MCF 10A (cell line): ENCODE measurements around the gene MRPS27. TPM values are rescaled to one million over a fixed set of nuclear protein-coding genes. Genes with fewer than 3 reads are reported as not detected.

Experiments
- BruUV-seq: library from RNA; stranded (reverse); fragments of 400-500 nt; replicated peaks from 2 replicates; lab custom pipeline; 2021; lab: Mats Ljungman, UMichigan
- CTCF ChIA-PET: fragments of 300-600 bp; sonication (Branson Sonifier 250); formaldehyde crosslinking; extraction: SDS; loops from one replicate; lab custom pipeline; 2021; ENCODE audit warnings: antibody characterized with exemption, inconsistent platforms; lab: Yijun Ruan, JAX
- POLR2A ChIA-PET: fragments of 300-600, 350-650 bp; sonication (Branson Sonifier 250); formaldehyde crosslinking; extraction: SDS; loops from one replicate; lab custom pipeline; 2020; ENCODE audit warnings: antibody characterized with exemption, inconsistent platforms; lab: Yijun Ruan, JAX
- DNase-seq: peaks from one replicate; pipeline ENCODE4 v3.0.0-alpha.2; 2018; ENCODE audit not compliant: unreplicated experiment
- H3K27ac Mint-ChIP-seq: one replicate; pipeline ENCODE4 v1.8.0; 2022; ENCODE audit warnings: mild to moderate bottlenecking, low read depth, mixed read lengths; ENCODE audit not compliant: unreplicated experiment
- H3K27me3 Mint-ChIP-seq: one replicate; pipeline ENCODE4 v1.8.0; 2022; ENCODE audit warnings: mixed read lengths; ENCODE audit not compliant: insufficient read depth, unreplicated experiment
- H3K36me3 Mint-ChIP-seq: one replicate; pipeline ENCODE4 v1.8.0; 2022; ENCODE audit warnings: mild to moderate bottlenecking, moderate library complexity, mixed read lengths; ENCODE audit not compliant: insufficient read depth, unreplicated experiment
- H3K4me1 Mint-ChIP-seq: one replicate; pipeline ENCODE4 v1.8.0; 2022; ENCODE audit warnings: mixed read lengths; ENCODE audit not compliant: insufficient read depth, unreplicated experiment
- H3K4me3 Mint-ChIP-seq: one replicate; pipeline ENCODE4 v1.8.0; 2022; ENCODE audit warnings: mild to moderate bottlenecking, moderate library complexity, mixed read lengths; ENCODE audit not compliant: unreplicated experiment
- H3K9me3 Mint-ChIP-seq: one replicate; pipeline ENCODE4 v1.8.0; 2022; ENCODE audit warnings: mixed read lengths; ENCODE audit not compliant: unreplicated experiment
- CTCF ChIP-seq: fragments of 200-600 bp; IDR thresholded peaks from one replicate; pipeline ENCODE4 v1.8.0; 2022; ENCODE audit warnings: antibody characterized with exemption, mild to moderate bottlenecking; ENCODE audit not compliant: unreplicated experiment
- intact Hi-C: fragments of 100-400 bp; cut with micrococcal nuclease; formaldehyde crosslinking; loops from 2 replicates; pipeline ENCODE4 v1.14.1; 2022
- total RNA-seq: library from RNA; stranded (reverse); gene quantifications from 2 replicates; pipeline ENCODE4 v1.2.3, GENCODE V29; 2022

MRPS27 gene
- total RNA-seq, 1 experiment from 2014 or later, result 68.5 TPM

- H3K4me3 Mint-ChIP-seq, result no peak overlapping the region
- CTCF ChIA-PET, result interaction anchor here (1.2 kb wide), 1 partner anchor 13 kb away, joined by 3 read pairs; no protein-coding TSS in a partner anchor
- no peak for TF ChIP-seq CTCF
- H3K9me3 Mint-ChIP-seq, result no peaks in the 10 kb centered on the region
- DNase-seq, result no peak
- POLR2A ChIA-PET, result interaction anchor here (0.7 to 1.6 kb wide), 3 partner anchors 13 to 1242 kb away, joined by 3 to 4 read pairs (median 3); no protein-coding TSS in a partner anchor
- no TSS peak for BruUV-seq
- intact Hi-C loops, result no loop called here
- H3K4me1 Mint-ChIP-seq, result peaks cover 7% of the 10 kb centered on the region
- no peak overlapping the region for H3K27ac Mint-ChIP-seq
- H3K36me3 Mint-ChIP-seq, result peaks cover 58% of the 10 kb centered on the region
- no peaks in the 10 kb centered on the region for H3K27me3 Mint-ChIP-seq
Measured at GRCh38 chr5:72295539-72295938, 24.5 kb downstream of the MRPS27 start.

- no TSS peak for BruUV-seq
- TF ChIP-seq CTCF, result no peak
- Mint-ChIP-seq H3K27ac (no peak overlapping the region), H3K4me3 (no peak overlapping the region), H3K4me1 (no peaks in the 10 kb centered on the region), H3K9me3 (no peaks in the 10 kb centered on the region), H3K27me3 (no peaks in the 10 kb centered on the region), H3K36me3 (peaks cover 65% of the 10 kb centered on the region)
- intact Hi-C loops, result no loop called here
- ChIA-PET CTCF (no interaction called here), POLR2A (interaction anchor here (0.8 to 1.6 kb wide), 3 partner anchors 8 to 523 kb away, joined by 3 read pairs; no protein-coding TSS in a partner anchor)
- DNase-seq, result no peak
Measured at GRCh38 chr5:72294473-72294872, 25.6 kb downstream of the MRPS27 start.

- no TSS peak for BruUV-seq
- CTCF ChIA-PET, result interaction anchor here (0.7 kb wide), 1 partner anchor 11 kb away, joined by 3 read pairs; no protein-coding TSS in a partner anchor
- no peak overlapping the region for H3K27ac Mint-ChIP-seq
Measured at GRCh38 chr5:72293495-72294055, 26.5 kb downstream of the MRPS27 start.

More at GRCh38 chr5:72293495-72294055, 26.5 kb downstream of the MRPS27 start:
- Mint-ChIP-seq H3K36me3 (peaks cover 66% of the 10 kb centered on the region), H3K27me3 (no peaks in the 10 kb centered on the region), H3K9me3 (no peaks in the 10 kb centered on the region), H3K4me1 (no peaks in the 10 kb centered on the region), H3K4me3 (no peak overlapping the region)
- TF ChIP-seq CTCF, result no peak
- no peak for DNase-seq
- intact Hi-C loops, result no loop called here
- POLR2A ChIA-PET, result interaction anchor here (0.7 to 1.1 kb wide), 3 partner anchors 9 to 11 kb away, joined by 3 read pairs; no protein-coding TSS in a partner anchor
